Endothelial cell of umbilical vein (primary cell): ENCODE data around the gene PPFIA3. TPM values are rescaled to one million over a fixed set of nuclear protein-coding genes. Genes with fewer than 3 reads are reported as not detected.

Experiments
- BruUV-seq: library from RNA; stranded (reverse); fragments of 400-500 nt; replicated peaks from 2 replicates; lab custom pipeline; 2021; lab: Mats Ljungman, UMichigan
- CTCF ChIA-PET: fragments of 300-600, 350-600 bp; sonication (Branson Sonifier 250); formaldehyde crosslinking; loops from one replicate; lab custom pipeline; 2021; ENCODE audit warnings: antibody characterized with exemption, inconsistent platforms; lab: Charles Lee
- POLR2A ChIA-PET: fragments of 300-600, 350-600 bp; sonication (Branson Sonifier 250); formaldehyde crosslinking; loops from one replicate; lab custom pipeline; 2021; ENCODE audit warnings: antibody characterized with exemption, inconsistent platforms; lab: Charles Lee
- DNase-seq: peaks from one replicate; pipeline ENCODE4 v3.0.0-alpha.2; 2011; ENCODE audit warnings: low read depth, low spot score
- FAIRE-seq: peaks from 2 replicates; lab custom pipeline; 2011; peaks lifted over from hg19 to GRCh38; lab: Jason Lieb, UNC
- H2AFZ ChIP-seq: 2 replicates; pipeline ENCODE4 v1.6.0; 2012; ENCODE audit warnings: low read depth, low read length, control low read depth, inconsistent platforms
- H3K27ac ChIP-seq: 2 replicates; pipeline ENCODE4 v1.5.1; 2011; ENCODE audit warnings: low read depth, mild to moderate bottlenecking, control low read depth, low read length, moderate library complexity; ENCODE audit not compliant: insufficient read depth
- H3K27me3 ChIP-seq, 2 experiments: 2 replicates each; pipeline versions ENCODE4 v1.6.0 to v1.6.1; 2011; ENCODE audit warnings: low read length in 2 of 2, mixed read lengths in 1 of 2; ENCODE audit not compliant: control insufficient read depth in 2 of 2, insufficient read depth in 2 of 2
- H3K36me3 ChIP-seq, 2 experiments: 2 replicates in 1 of 2; 3 replicates in 1 of 2; pipeline ENCODE4 v1.5.1; 2011; ENCODE audit warnings: low read length in 2 of 2, mild to moderate bottlenecking in 1 of 2, moderate library complexity in 1 of 2; ENCODE audit not compliant: control insufficient read depth in 2 of 2, insufficient read depth in 2 of 2; ENCODE audit errors: extremely low read depth in 1 of 2
- H3K4me1 ChIP-seq: 3 replicates; pipeline ENCODE4 v1.5.1; 2011; ENCODE audit warnings: mild to moderate bottlenecking, low read length; ENCODE audit not compliant: control insufficient read depth, insufficient read depth; ENCODE audit errors: extremely low read depth
- H3K4me2 ChIP-seq: 2 replicates; pipeline ENCODE4 v1.6.1; 2011; ENCODE audit warnings: low read length, control low read depth, mixed read lengths; ENCODE audit not compliant: insufficient read depth
- H3K4me3 ChIP-seq, 3 experiments: fragments of 200-600 bp in 1 of 3; sonication (generic), shearing (Covaris generic) in 1 of 3; replicated peaks in 1 of 3; 2 replicates each; pipeline ENCODE4 v1.5.1; 2011 to 2016; ENCODE audit warnings: control low read depth in 3 of 3, low read length in 3 of 3, mild to moderate bottlenecking in 2 of 3, inconsistent platforms in 1 of 3, low read depth in 1 of 3, moderate library complexity in 1 of 3; ENCODE audit not compliant: insufficient read depth in 1 of 3
- H3K79me2 ChIP-seq: 2 replicates; pipeline ENCODE4 v1.6.0; 2012; ENCODE audit warnings: low read length, inconsistent platforms; ENCODE audit not compliant: control insufficient read depth, insufficient read depth
- H3K9ac ChIP-seq: replicated peaks from 2 replicates; pipeline ENCODE3; 2011; ENCODE audit warnings: low read length, control low read depth; ENCODE audit not compliant: insufficient read depth; ENCODE audit errors: extremely low read depth
- H3K9me1 ChIP-seq: replicated peaks from 3 replicates; pipeline ENCODE4 v1.6.0; 2011; ENCODE audit warnings: mild to moderate bottlenecking, low read length; ENCODE audit not compliant: control insufficient read depth, insufficient read depth; ENCODE audit errors: extremely low read depth
- H3K9me3 ChIP-seq: replicated peaks from 2 replicates; pipeline ENCODE4 v1.5.1; 2012; ENCODE audit warnings: low read length, inconsistent platforms; ENCODE audit not compliant: control insufficient read depth, insufficient read depth
- H4K20me1 ChIP-seq: replicated peaks from 2 replicates; pipeline ENCODE3; 2011; ENCODE audit warnings: mild to moderate bottlenecking, low read length; ENCODE audit not compliant: control insufficient read depth, insufficient read depth; ENCODE audit errors: extremely low read depth
- CTCF ChIP-seq, 2 donors: IDR thresholded peaks; 1 replicate in 1 of 2; 2 replicates in 1 of 2; pipeline ENCODE4 v1.5.1; 2011; ENCODE audit warnings: low read length in 2 of 2, mild to moderate bottlenecking in 2 of 2, moderate library complexity in 2 of 2, control low read depth in 1 of 2, inconsistent platforms in 1 of 2, low read depth in 1 of 2; ENCODE audit not compliant: insufficient read depth in 1 of 2; ENCODE audit errors: extremely low read depth in 1 of 2
- GATA2 ChIP-seq: IDR thresholded peaks from 2 replicates; pipeline ENCODE4 v1.7.0; 2011; ENCODE audit warnings: low read depth, mild to moderate bottlenecking, moderate library complexity, mixed read lengths, low read length; ENCODE audit not compliant: insufficient read length, insufficient read depth
- JUN ChIP-seq: IDR thresholded peaks from 2 replicates; pipeline ENCODE4 v1.6.1; 2011; ENCODE audit warnings: borderline replicate concordance, low read depth; ENCODE audit not compliant: insufficient read length, insufficient read depth
- MAX ChIP-seq: IDR thresholded peaks from 2 replicates; pipeline ENCODE4 v1.6.1; 2011; ENCODE audit not compliant: insufficient read depth, insufficient read length
- MYC ChIP-seq: IDR thresholded peaks from one replicate; pipeline ENCODE4 v1.6.1; 2011; ENCODE audit warnings: mild to moderate bottlenecking, low read depth, low read length
- POLR2AphosphoS5 ChIP-seq: IDR thresholded peaks from 2 replicates; pipeline ENCODE4 v1.6.1; 2012; ENCODE audit warnings: low read depth, mild to moderate bottlenecking, control low read depth, low read length, moderate library complexity; ENCODE audit not compliant: insufficient read depth
- dilution Hi-C: fragments of 300-500 bp; cut with MboI; formaldehyde crosslinking; loops from one replicate; pipeline ENCODE4 v1.15.0; 2019; ENCODE audit warnings: low sequenced_read_pairs; ENCODE audit not compliant: extremely low pct_ligation_motif_present
- intact Hi-C: fragments of 100-400 bp; cut with micrococcal nuclease; formaldehyde crosslinking; loops from one replicate; pipeline ENCODE4 v1.10.0; 2022
- polyA plus RNA-seq, 4 experiments: library from polyadenylated mRNA; depleted of rRNA in 3 of 4; stranded (reverse) in 3 of 4; unstranded in 1 of 4; fragments of >200 nt; gene quantifications; 2 replicates each; pipeline versions ENCODE4 v1.2.1 to v1.2.3, GENCODE V29; 2011 to 2012; ENCODE audit warnings: missing spikeins in 1 of 4
- total RNA-seq: library from RNA; stranded (reverse); gene quantifications from 2 replicates; pipeline ENCODE4 v1.2.3, GENCODE V29; 2021

The PPFIA3 gene
- total and polyA plus RNA-seq, 2 donors (not counting 3 experiments of a cell fraction or from before 2014, with no cell fraction given) = 1.3 to 2.0 TPM

GRCh38 chr19:49120325-49120683, 960 bp downstream of the PPFIA3 start:
- TF ChIP-seq JUN = no peak
- TF ChIP-seq CTCF (IDR thresholded peaks at IDR 0.05; ENCODE audit: extremely low read depth in 1 of 2, insufficient read depth in 1 of 2, low read depth in 1 of 2, low read length in 2 of 2) = no peak
- TF ChIP-seq GATA2 = no peak
- TF ChIP-seq MAX = no peak
- TF ChIP-seq POLR2AphosphoS5 = no peak
- no peak for TF ChIP-seq MYC
- DNase-seq (no peak), FAIRE-seq (no peak)
- H3K4me1 ChIP-seq = peaks cover 9% of the 10 kb centered on the region
- no peak overlapping the region for H3K4me3 ChIP-seq
- no peaks in the 10 kb centered on the region for H3K79me2 ChIP-seq
- no peaks in the 10 kb centered on the region for H3K9me3 ChIP-seq
- no peaks in the 10 kb centered on the region for H3K9me1 ChIP-seq
- dilution Hi-C loops (no loop called here), intact Hi-C loops (no loop called here)
- H3K27me3 ChIP-seq = peaks cover 4 to 8% of the 10 kb centered on the region in 2 experiments
- no peak overlapping the region for H3K27ac ChIP-seq
- H2AFZ ChIP-seq = no peak overlapping the region
- no peaks in the 10 kb centered on the region for H3K36me3 ChIP-seq
- H4K20me1 ChIP-seq = no peaks in the 10 kb centered on the region
- H3K4me2 ChIP-seq = no peak overlapping the region
- H3K9ac ChIP-seq = no peak overlapping the region
- POLR2A ChIA-PET = no interaction called here
- CTCF ChIA-PET = interaction anchor here (0.8 to 2.7 kb wide), 11 partner anchors 13 to 105 kb away, joined by 3 to 13 read pairs (median 5); no protein-coding TSS in a partner anchor
- BruUV-seq = no TSS peak
